Measurements from ENCODE around the gene DBNL.

The DBNL gene

DNA sequence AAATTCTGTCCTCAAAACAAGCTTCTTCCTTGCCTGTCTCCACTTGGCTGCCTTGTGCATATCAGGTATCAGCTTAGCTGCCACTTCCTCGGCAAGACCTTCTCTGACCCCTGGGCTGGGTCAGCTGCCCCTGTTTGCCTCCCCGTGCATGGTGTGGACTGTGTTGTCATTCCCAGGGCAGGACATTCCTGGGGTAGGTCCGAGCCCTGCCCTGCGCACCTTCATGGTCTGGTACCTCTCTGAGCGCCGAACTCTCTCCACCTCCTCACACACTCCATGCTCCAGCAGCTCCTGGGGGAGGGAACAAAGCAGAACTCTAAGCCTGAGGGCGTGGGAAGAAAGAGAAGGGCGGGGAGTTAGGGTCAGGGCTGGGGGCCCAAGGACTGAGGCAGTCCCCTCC is 34.0 kb downstream of the DBNL start:
- no peak for DNase-seq

DNA sequence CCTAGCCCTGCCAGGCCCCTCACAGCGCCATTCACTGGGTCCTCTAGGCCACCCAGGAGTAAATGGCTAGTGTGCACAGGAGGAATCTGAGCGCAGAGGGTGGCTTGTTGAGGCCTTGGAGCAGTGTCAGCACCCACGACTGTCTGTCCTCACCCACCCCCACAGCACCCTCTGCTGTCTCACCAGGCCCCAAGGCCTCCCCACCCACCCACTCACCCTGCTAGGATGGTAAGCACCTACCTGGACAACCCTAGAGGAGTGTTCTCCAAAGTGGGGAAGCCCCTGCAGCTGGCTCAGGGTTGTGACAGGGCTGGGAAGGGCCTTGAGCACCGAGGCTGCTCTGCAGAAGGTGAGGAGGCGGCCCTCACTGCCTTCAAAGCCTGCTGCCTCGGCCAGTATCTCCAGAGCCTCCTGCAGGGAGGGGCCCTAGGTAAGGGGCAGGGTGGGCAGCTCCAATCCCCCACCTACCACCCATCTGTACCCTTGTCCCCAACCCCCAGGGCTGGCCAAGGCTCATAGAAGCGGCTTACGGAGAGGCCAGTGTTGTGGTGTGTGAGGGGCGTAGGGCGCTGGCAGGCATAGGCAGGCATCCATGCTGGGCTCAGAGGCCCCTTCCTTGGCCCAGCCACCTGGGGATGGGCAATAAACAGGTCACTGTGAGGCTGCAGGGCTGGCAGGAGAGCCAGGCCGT is 35.0 kb downstream of the DBNL start:
- no peak for DNase-seq

DNA sequence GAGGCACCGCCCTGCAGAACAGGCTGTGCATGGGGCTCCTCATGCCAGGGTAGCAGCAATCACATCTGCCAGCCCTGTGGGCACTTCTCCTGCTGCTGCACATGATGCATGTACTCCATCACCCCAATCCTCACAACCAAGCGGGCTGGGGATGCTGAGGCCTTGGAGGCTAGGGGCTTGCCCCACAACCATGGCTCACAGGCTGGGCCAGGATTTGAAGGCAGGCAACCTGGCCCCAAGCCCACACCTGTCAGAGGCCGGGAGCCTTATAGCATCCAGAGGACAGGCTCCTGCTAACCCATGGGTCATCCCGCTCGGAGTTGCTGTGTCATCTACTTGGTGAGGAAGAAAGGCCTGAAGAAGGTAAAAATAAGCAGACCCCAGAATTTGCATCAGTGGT is 35.6 kb downstream of the DBNL start:
- DNase-seq, result no peak

DNA sequence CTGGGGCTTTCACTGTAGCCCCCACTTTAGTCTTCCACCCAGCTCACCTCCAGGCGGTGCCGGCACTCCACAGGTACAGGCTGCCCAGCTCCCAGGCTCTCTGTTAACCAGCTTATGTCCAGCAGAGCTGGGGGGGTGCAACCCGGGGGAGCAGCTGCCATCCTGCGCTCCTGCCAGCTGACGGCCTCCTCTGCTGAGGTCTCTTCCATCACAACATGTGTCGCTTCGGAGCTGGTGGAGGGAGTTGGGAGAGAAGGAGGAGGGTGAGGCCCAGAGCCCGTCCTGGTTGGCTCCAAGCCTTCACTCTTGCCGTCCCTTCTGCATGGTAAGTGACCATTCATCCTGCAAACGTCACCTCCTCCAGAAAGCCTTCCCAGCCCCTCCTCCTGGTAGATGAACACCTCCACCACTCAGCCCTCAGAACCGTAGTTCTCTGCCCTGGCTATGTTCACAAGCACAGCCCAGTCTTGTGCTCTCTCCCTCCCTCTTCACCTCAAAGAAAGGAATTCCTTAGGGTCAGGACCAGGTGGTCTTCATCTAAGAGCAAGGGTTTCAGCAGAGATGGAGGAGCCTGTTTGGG is 36.3 kb downstream of the DBNL start:
- DNase-seq, result no peak

DNA sequence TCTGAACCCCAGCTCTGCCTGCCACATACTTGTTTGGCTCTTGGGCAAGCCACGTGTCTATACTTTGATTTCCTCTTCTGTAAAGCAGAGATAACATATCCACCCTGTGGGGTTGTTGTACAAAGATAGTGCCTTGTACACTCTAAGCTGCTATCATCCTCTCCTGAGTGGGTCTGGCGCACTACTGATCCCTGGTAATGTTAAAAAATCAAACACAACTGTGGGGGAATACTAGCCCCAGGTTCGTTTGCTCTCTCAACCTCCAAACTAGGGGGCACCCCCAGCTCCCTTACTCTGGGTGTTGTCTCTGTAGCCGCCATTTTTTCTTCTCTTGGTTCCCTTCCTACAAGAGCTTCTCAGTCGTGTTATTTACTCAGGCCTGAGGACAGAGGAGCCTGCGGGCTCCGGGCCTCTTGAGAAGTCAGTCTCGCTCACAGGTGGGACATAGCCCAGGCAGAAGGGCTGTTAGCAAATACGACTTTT is 36.8 kb downstream of the DBNL start:
- DNase-seq, result peak; percentile 44

DNA sequence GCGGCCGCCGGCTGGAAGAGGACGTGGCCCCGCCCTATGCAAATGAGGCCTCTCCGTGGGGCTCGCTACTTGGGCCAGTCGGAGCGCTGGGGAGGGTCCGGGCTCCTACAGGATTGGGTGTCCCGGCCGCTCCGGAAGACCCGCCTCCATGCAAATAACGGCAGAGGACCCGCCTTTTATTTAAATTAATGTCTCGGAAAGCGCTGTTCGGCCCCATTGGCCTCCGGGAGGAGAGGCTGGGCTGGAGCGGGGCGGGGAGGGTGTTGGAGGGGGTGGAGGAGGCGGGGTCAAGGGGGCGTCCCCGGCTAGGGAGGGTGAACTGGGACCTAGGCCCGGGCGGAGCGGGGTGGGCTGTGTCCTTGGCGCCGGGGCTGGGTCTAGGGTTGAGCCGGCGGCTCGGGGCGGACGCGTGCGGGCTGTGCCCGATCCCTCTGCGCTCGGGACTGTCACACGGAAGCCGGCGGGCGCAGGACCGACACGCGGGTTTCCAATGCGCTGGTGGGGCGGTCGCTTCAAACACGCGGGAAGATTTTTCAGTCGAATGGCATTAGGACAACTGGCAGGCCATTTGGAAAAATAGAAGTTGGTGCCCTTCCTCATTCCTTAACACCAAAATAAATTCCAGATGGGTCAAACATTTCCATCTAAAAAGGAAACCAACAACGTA is 38.2 kb downstream of the DBNL start:
- peak; percentile 99 for DNase-seq

DNA sequence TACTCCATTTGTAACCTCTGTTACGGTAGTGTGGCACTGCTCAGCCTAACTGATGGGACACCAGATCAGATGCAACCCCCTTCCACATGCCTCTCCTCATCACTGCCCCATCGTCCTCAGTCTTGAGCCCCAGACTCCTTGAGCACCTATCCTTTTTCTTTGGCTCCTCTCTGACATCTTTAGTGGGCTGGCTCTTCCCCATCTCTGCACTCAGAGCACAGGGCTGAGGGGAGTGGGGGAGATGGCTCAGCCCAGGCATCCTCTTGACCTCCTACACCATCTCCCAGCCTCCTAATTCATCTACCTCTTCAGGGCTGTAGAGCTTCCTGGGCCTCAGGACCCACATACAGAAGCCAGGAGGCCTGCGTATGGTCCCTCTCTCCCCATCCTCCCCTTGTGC is 39.3 kb downstream of the DBNL start:
- DNase-seq, result no peak

DNA sequence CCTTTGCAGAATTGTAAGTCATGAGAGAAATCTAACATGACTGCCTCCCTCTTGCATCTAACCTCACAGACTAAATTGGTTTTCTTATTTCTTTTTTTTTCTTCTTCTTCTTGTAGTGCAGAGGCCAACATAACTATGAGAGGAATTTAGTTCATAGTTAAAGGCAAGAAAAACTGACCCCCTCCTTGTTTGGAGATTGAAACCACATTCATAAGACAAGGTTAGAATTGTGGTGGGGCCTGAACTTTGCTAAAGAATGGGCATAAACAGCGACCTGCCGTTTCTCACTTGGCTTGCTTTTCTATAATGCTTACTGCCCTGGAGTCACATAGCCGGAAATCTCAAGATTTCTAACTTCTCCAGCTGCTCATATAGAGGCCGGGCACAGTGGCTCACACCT is 40.2 kb downstream of the DBNL start:
- DNase-seq, result no peak

DNA sequence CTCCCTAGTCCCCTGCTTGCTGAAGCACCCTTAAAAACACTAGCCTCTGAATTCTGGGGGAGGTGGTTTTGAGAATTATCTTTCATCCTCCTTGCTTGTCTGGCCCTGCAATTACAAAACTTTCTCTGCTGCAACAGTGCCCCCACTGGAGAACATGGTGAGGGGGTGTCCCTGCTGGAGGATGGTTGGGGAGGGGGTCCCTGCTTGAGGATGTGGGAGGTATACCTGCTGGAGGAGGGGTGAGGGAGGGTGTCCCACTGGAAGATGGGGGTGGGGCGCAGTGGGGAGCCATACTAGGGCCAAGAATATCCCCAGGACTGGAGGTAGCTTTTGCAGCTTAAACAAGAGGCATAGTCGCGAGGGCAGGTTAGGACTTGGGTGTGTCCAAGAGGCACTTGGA is 41.0 kb downstream of the DBNL start:
- DNase-seq, result no peak

DNA sequence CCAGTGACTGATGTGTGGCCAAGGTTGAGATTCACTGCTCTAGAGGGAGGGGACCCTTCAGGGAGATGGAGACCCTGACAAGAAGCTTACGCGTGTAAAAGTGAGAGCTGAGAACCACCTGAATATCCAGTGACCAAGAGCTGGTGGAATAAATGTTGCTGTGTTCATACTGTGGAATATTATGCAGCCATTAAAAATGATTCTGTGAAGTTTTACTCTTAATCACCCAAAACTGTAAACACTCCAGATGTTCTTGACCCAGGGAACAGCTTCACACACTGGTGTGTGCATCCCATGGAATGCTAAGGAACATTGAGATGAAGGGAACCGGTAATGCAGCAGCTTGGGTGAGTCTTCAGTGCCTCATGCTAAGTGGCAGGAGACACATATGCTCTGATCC is 42.1 kb downstream of the DBNL start:
- DNase-seq, result no peak

DNA sequence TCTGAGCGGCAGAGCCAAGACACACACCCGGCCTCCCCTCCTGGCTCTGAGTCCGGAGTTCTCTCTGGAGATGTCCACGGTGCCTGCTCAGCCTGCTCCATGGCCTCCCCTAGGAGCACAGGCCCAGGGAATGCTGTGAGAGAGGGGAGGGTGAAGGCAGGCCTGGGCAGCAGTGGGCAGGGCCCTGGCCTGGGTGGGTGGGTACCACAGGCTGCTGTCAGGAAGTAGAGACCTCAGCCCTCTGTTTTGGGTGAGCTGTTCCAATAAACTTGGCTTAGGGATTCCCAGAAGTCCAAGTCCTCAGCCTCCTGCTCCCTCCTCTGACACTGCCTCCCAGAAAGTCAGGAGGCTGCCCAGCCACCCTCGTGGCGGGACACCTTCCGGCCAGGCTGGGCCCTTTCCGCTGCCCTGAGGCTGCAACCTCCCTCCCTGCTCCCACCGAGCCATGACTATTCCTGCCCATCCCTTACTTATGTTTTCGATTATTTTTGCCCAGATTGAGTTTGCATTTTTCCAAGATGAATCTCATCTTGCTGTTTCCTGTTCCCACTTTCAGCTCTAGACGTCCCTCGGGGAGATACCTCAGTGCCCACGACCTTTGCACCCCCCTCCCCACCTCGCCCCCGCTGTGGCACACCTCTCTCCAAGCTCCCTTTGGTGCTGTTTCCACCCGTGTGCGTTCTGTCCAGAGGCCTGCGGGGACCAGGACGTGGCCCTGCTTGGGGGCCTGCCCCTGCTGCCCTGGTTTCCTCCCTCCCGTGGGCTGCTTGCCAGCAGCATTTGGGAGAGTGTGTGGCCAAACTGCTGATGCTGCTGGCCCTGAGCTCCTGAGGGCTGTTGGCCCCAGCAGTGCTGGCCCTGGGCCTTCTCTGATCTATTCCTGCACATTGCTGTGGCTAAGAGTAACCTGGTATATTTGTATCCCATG is 43.7 kb downstream of the DBNL start:
- no peak for DNase-seq

DNA sequence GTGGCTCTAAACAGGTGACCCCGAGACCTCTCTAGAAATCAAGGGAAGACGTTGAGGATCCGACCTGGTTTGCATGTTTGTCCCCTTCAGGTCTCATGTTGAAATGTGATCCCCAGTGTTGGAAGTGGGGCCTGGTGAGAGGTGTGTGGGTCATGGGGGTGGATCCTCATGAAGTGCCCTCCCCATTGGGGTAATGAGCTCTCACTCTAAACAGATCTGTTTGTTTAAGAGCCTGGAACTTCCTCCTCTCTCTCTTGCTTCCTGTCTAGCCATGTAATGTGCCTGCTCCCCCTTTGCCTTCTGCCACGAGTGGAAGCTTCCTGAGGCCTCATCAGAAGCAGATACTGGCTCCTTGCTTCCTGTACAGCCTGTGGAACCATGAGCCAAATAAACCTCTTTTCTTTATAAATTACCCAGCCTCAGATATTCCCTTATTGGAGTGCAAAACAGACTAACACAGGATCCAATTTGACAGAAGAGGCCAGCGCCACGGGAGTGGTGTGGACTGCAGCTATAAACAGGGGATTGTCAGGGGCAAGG is 48.7 kb downstream of the DBNL start:
- no peak for DNase-seq

DNA sequence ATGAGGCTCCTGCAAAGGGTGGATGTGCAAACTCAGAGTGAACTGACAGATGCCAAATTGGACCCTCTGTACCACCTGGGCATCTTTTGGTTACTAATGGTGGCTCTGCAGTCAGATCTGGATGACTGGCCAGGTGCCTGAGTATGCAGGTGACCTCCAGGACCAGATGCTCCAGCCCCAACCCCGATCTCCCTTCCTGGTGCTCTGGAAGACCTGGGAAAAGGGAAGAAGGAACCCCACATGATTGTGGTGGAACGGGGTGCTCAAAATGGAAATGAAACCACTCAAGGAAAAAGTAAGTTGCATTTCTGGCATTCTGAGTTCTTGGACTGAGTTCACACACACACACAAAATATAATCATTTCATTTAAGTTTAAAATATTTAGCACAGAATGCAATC is 49.9 kb downstream of the DBNL start:
- DNase-seq, result no peak

DNA sequence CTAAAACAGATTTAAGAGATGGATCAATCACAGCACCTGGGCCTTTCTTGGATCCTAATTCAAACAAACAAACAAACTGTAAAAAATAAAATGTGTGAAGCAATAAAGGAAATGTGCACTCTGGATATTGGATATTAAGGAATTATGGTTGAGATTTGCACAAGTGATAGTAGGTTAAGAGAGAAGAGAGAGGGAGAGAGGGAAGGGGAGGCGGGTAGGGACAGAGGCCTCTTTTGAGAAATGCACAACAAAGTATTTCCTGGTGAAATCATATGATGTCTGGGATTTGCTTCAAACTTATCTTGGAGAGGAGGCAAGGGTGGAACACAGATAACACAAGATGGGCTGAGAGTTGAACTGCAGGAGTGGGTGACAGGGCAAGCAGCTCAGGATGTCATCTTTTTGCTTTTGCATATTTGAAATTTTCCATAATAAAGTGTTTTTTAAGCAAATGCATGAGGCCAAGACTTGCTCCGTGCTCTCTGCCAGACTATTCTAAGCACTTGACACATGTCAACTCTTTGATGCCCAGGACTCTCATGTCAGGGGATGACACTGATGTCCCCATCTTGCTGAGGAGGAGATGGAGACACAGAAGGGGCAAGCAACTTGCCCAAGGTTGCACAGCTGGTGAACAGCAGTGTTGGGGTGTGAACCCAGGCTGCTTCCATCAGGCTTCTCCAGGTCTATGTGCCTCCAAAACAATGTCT is 50.5 kb downstream of the DBNL start:
- no peak for DNase-seq

DNA sequence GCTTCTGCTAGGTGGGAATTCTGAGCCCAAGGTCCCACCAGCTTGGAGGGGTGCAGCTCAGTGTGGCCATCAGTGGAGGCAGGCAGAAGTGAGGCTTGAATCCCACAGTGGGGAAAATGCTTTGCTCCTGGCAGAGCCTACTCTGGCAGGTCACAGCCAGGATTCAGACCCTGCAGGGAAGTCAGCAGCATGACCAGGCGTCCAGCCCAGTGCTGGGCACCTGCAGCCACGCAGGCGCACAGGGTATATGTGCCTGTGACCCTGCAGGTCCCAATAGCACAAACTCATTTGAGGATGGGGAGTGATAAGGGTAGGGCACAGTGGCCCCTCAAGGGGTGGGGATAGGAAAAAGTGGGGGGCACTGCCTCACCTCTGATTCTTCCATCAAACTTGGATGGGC is 51.3 kb downstream of the DBNL start:
- DNase-seq, result no peak

DNA sequence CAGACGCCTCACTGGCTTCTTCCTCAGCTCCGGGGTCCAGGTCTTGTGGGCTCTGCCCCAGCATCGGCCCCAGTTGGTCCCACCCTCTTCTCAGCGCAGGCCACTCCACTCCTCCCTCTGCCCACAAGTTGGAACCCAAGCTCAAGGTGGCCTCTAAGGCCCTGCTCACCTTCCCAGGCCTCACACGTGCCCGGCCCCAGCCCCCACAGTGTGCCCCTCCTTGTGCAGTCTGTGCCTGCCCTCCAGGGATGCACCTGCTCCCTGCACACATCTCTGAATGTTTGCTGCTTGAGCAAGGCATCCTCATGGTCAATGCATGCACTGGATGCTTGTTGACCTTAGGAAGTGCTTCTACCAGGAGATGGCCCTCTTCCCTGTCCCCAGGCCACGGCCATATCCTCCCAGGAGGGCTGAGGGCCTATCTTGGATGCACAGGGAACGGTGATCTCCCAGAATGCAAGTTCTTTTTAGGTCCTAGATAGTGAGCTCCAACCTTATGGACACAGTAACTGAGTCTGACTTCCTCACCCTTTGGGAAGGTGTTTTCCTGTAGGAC is 51.9 kb downstream of the DBNL start:
- DNase-seq, result no peak

DNA sequence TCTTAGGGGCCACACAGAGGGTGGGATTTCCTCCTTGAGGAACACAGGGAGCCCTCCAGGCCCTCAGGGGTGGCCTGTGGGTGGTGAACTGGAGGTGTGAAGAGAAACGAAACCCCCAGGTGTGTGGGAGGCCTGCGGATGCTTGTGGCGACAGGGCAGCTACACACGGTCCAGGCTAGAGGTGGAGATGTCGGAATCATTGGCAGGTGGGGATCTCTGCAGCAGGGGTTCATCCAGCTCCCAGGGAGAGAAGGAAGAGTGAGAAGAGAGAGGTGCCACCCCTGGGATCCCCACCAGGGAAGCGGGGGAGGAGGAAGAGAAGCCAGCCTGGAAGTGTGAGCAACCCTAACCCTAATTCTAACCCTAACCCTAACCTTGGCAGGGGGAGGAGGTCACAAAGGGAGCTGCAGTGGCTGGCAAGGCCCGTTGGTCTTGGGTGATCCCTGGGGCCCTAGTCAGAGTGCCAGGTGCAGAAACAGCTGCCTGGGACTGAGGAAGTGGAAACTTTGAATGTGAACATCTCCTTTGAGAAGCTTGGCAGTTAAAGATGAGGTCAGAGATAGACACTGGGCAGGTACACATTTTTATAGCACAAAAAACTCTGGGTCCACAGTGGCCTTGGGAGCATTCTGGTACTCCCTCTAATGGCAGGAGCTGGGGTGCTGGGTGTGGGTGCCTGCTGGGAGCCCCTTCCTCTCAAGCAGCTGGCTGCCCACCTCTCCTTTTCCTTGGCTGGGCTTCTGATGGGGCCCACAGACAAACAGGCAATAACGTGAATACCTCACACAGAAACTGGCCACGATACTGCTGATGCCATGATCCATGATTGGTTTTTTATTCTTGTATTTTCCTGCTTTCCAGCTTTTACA is 52.8 kb downstream of the DBNL start:
- peak; percentile 50 for DNase-seq

DNA sequence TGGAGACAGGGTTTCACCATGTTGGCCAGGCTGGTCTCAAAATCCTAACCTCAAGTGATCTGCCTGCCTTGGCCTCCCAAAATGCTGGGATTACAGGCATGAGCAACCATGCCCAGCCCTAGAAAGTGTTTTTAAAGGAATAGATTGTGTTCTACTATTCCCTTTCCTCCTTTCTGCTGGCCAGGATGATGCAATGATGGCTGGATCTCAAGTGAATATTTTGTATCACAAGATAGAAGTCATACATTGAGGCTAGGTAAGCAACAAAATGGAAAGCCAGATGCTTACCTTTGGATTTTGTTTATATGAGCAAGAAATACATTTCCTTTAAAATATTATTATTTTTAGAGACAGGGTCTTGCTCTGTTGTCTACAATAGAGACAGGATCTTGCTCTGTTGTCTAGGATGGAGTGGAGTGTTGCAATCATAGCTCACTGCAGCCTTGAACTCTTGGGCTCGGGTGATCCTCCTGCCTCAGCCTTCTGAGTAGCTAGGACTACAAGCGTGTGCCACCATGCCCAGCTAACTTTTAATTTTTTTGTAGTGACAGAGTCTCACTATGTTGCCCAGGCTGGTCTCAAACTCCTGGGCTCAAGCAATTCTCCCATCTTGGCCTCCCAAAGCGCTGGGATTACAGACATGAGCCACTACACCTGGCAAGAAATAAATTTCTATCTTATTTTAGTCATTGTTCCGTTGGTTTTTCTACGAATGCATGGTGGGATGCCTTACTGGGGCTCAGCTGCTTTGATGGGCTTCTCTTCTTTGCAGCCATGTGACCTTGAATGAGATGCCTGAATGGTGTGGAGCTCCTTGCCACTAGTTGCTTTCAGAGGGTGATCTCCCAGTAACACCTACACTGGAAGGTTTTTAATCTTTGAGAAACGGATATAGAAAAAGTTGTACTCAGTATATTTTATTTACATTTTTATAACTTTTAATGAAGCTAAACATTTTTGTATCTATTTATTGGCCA is 53.9 kb downstream of the DBNL start:
- DNase-seq, result no peak

DNA sequence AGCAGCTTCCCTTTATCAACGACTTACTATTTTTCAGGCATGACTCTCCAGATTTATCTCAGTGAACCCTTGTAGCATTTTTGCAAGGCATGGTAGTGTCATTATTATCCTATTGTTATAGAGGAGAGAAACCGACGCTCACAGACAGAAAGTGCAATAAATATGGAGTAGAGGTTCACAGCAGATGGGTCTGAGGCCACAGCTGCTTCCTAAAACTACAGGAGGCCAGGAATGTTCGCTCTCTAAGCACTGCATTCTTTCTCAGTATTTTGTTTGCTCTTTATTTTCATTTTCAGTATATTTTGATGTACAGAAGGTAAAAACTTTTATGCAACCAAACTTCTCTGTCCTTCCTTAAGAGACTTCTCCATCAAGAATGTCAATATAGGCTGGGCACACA is 55.2 kb downstream of the DBNL start:
- DNase-seq, result no peak
